Cerebellar cortex (tissue), 1 donor: ENCODE measurements around the gene TMEM101.
"Not testable (repeated sequence)": the region's sequence is repeated elsewhere in the genome, so short reads cannot be mapped to it uniquely, and the experiment has no call there.

Source experiments
- DNase-seq: peaks from one replicate; pipeline ENCODE4 v3.0.0-alpha.2; 2015; ENCODE audit warnings: low spot score

Gene TMEM101

DNA sequence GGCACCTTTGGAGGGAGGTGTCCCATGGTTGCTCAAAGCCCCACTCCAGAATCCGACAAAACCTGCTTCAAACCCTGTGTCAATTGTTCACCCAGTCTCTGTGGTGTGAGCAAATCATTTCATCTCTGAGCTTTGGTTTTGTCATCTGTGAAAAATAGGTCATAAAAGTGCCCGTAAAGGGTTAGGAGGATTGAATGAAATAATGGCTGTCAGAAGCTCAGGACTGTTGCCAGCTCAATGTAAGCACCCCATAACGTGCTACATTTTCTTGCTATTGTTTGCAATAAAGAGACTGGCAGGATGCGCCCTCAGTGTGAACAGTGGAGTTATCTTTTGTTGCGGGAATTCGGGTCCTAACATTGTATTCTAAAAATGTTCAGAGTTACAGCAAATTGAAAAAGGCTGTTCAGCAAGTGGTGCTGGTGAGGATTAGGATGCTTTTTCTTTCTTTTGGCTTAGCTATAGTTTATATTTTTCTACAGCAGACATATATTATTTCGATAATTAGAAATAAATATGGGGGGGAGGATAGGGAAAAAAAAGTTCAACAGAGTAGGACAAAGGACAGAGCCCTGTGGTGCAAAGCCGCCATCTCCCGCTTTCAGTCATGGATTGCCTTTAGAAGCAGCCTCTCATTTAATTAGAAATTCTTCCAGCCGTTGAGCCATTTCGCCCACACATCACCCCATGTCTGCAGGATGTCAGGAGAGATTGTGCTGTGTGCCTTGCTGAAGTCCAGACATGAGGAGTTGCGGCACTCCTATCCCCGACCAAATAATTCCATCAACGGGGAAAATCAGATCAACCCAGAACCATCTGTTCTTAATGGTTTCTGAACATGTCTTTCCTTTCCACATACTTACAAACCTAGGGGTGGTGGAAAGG is 40.1 kb downstream of the TMEM101 start:
- no peak for DNase-seq

DNA sequence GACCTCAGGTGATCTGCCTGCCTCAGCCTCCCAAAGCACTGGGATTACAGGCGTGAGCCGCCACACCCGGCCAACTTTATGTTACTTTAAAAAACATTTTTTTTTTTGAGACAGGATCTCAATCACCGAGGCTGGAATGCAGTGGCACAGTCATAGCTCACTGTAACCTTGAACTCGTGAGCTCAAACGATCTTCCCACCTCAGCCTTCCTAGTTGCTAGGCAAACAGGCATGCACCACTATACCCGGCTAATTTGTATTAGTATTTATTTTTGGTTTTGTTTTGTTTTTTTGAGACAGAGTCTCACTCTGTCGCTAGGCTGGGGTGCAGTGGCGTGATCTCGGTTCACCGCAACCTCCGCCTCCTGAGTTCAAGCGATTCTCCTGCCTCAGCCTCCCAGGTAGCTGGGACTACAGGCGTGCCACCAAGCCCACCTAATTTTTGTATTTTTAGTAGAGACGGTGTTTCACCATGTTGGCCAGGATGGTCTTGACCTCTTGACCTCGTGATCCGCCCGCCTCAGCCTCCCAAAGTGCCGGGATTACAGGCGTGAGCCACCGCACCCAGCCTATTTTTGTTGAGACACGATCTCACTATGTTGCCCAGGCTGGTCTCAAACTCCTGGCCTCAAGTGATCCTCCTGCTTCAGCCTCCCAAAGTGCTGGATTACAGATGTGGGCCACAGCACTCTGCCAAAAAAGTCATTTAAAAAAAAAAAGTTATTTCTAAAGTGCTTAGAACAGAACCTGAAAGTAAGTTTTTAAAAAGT is 42.1 kb downstream of the TMEM101 start:
- not testable (repeated sequence) for DNase-seq

DNA sequence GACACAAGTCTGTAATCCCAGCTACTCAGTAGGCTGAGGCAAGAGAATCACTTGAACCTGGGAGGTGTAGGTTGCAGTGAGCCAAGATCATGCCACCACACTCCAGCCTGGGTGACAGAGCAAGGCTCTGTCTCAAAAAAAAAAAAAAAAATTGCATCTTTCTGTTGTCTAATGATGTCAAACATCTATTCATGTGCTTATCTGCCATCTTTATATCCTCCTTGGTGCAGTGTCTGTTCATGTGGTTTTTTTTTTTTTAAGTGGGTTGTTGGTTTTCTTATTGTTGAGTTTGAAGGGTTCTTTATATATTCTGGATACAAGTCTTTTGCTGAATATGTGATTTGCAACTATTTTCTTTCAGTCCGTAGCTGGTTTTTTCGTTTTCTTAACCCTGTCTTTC is 43.3 kb downstream of the TMEM101 start:
- not testable (repeated sequence) for DNase-seq

DNA sequence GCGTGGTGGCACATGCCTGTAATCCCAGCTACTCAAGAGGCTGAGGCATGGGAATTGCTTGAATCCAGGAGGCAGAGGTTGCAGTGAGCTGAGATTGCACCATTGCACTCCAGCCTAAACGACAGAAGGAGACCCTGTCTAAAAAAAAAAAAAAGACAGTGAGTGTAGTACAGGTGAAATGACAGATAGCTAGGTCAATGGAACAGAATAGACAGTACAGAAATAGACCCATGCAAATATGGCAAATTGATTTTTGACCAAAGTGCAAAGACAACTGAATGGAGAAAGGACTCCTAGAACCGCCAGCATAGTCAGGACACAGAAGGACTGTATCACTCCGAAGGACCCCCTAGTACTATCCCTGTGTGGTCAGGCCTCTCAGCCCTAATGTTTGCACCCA is 44.4 kb downstream of the TMEM101 start:
- DNase-seq: no peak

DNA sequence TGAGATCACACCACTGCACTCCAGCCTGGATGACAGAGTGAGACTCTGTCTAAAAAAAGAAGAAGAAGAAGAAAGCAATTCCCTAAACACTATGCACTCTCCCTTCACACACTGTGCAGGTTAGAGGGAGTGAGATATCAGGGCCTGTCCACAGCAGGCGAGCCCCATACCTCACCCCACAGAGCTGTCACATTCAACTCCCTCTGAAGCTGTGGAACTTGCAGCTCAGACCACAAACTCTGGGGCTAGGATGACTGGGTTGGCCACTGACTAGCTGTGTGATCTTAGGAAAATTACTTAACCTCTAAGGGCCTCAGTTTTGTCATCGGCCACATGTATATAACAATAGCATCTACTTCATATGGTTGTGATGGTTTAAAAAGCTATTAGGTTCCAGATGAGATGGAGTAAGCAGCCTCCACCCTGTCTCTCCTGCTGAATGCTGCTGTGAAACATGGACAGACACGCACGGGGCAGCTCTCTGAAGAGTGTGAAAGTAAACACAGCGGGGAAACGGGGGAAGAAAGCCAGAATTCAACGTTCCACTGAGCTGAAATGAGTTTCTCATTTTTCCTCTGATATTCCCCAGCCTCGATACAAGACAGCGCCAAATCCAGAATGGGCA is 47.4 kb downstream of the TMEM101 start:
- DNase-seq: no peak

DNA sequence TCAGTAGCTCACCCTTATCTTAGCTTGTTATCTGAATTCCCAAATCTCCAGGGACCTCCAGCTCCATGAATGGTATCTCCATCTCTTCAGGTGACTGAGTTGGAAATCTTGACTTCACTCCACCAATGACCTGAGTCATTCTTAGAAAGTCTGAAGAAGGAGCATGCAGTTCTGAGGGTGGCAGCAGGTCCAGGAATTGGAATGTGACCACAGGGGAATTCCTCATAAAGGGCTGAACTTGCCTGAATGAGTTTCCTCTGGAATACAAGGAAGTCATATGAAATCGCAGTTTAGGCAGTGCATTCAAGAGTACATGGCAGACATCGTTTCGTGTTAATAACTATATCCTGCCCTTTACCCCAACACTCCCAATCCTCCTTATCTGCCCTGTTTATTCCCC is 48.5 kb downstream of the TMEM101 start:
- DNase-seq: no peak

DNA sequence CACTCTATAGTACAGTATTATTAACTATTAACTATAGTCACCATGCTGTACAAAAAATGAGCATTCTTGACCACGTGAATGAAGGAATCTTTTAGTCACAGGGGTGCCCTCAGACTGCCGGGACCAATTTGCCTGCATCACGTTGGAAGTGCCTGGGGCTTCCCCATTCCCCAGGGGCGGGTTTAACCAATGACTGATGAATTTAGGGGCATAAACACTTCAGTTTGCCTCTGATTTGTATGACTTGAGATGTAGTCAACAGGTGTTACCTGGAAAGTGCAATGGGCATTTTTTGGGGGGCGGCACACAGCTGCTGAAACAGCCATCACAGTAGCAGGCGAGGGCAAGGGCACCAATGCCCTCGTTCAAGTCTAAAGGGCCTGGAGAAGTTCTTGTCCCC is 52.3 kb downstream of the TMEM101 start:
- DNase-seq: no peak

DNA sequence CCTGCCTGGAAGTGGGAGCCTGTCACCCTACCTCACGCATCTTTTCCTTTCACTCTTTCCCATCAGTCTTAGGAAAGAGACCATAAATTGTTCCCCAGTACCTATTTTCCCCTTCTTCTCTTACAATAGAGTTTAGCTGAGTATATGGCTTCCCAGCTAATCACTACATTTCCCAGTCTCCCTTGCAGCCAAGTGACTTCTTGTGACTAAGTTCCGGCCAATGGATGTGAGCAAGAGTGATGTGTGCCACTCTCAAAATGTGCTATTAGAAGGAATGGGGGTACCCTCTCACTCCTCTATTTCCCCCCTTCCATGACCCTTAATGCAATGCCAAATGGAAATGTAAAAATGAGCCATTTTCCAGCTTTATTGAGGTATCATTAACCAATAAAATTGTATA is 52.8 kb downstream of the TMEM101 start:
- no peak for DNase-seq

DNA sequence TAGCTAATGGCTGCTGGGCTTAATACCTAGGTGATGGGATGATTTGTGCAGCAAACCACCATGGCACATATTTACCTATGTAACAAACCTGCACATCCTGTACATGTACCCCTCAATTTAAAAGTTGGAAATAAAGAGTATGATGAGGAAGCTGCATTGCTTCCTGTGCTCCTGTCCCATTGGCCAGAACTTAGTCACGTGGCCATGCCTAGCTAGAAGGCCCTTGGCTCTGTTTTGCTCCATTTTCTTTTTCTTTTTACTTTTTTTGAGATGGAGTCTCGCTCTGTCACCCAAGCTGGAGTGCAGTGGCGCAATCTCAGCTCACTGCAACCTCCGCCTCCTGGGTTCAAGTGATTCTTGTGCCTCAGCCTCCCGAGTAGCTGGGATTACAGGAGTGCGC is 53.5 kb downstream of the TMEM101 start:
- not testable (repeated sequence) for DNase-seq
